Measurements from ENCODE around the gene LAYN.

The LAYN gene

GRCh38 chr11:111596319-111596718 lies 55.8 kb downstream of the LAYN start:
- no peak for DNase-seq (ENCODE audit: low read depth)

DNA sequence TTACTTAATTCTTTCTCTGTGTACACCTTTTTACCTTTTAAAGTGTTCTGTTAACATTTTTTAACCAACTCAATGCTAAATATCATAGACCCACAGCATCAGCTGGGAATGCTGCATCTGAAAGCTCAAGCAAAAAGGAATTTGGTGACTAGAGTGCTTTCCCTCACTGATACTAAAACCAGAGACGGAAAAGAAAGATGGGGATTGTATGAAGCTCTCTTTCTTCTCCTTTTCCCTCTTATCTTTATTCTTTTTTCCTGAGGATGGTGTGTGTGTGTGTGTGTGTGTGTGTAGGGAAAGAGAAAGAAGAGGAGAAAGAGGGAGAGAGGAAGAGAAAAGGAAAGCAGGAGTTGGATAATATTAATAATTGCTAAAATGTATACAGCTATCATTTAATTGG lies 57.6 kb downstream of the LAYN start:
- no peak for DNase-seq (ENCODE audit: low read depth)

- no peak for DNase-seq (ENCODE audit: low read depth)
These were observed 58.0 kb downstream of the LAYN start for GRCh38 chr11:111598559-111598958.

DNA sequence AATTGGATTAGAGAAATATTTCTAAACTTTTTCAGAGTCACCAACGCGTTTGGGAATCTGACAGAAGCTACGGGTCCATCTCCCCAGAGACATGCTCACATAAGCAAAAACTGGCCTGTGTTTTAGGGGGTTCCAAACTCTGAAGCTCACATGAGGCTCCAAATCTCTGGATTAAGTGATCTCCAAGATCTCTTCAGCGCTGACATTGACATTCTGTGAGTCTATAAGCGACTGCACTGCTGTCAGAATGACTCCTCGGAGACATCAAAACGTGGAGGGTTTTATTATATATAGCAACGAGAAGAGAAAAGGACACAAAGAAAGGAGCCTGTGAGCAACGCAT lies 61.1 kb downstream of the LAYN start:
- DNase-seq (ENCODE audit: low read depth), result no peak

GRCh38 chr11:111601979-111602864 lies 61.7 kb downstream of the LAYN start, which contains the start of gene SIK2:
Gene SIK2 (plus strand): TSS chr11:111602449. CDS start chr11:111602564, 115 bp downstream.
- DNase-seq (ENCODE audit: low read depth), result peak; percentile 87

GRCh38 chr11:111602865-111603610 lies 62.5 kb downstream of the LAYN start:
- no peak for DNase-seq (ENCODE audit: low read depth)

GRCh38 chr11:111603611-111604130 lies 63.2 kb downstream of the LAYN start:
- no peak for DNase-seq (ENCODE audit: low read depth)

- no peak for DNase-seq (ENCODE audit: low read depth)
These were observed 64.0 kb downstream of the LAYN start for GRCh38 chr11:111604392-111605009.

GRCh38 chr11:111605681-111606080 lies 65.2 kb downstream of the LAYN start:
- no peak for DNase-seq (ENCODE audit: low read depth)

- DNase-seq (ENCODE audit: low read depth), result no peak
These were observed 66.5 kb downstream of the LAYN start for GRCh38 chr11:111606986-111607385.

DNA sequence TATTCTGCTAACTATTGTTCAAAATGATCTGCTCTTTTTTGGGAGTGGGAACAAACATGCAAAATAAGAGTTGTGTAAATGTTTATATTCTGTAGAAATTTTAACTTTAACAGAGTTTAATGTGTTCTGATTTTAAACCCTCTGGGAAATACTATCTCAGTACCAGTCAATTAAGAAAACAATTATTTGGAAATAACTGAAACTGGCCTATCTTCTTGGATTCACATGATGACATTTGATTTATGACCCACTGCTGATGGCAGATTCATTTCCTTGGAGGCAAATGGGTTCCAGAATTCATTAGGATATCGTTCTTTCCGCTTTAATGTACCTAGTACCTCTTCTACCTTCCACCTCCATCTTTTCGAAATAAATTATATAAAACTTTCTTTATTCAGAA lies 67.2 kb downstream of the LAYN start:
- no peak for DNase-seq (ENCODE audit: low read depth)
